SIG-M5 treated with dmso at 0.1 percent for 504 hours (cell line): Measurements from ENCODE around the gene TMSB4X.
"Not testable (repeated sequence)": the region's sequence is repeated elsewhere in the genome, so short reads cannot be mapped to it uniquely, and the experiment has no call there.

Experiments used
- DNase-seq: peaks from one replicate; lab custom pipeline; 2025; ENCODE audit not compliant: unreplicated experiment; lab: John Stamatoyannopoulos, UW

The TMSB4X gene

DNA sequence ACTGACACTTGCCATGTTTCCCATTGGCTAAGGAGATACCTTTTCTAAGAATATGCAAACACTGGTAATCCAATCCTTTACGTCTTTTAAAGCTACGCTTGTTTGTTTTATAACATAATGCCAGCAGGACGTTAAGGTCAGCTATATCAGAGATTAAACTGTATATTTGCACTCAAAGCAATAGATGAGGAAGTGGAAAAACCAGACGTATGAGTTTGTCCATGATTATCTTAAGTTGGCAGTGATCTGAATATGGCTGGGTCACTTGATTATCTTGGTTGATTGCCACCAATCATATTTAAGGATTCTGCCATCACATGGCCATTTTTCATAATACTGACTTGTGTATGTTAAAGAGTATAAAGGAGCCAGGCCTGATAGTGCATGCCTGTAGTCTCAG, 19.4 kb downstream of the TMSB4X start:
- DNase-seq, result no peak

DNA sequence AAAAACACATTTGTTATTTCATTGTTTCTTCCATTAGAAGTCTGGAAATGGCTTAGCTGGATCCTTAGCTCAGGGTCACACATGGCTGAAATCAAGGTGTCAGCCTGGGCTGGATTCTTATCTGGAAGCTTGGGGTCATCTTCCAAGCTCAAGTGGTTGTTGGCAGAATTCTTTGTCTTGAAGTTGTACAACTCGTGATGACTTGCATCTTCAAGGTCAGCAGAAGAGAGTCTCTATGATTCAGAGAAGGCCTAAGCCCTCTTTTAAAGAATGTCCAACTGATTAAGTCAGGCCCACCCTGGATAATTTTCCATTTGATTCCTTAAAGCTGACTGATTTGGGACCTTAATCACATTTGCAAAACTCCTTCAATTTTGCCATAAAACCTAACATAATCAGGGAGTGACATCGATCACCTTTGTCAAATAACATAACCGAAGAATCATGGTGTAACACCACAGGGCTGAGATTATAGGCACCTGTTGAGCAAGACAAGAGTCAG, 22.1 kb downstream of the TMSB4X start:
- DNase-seq, result no peak

DNA sequence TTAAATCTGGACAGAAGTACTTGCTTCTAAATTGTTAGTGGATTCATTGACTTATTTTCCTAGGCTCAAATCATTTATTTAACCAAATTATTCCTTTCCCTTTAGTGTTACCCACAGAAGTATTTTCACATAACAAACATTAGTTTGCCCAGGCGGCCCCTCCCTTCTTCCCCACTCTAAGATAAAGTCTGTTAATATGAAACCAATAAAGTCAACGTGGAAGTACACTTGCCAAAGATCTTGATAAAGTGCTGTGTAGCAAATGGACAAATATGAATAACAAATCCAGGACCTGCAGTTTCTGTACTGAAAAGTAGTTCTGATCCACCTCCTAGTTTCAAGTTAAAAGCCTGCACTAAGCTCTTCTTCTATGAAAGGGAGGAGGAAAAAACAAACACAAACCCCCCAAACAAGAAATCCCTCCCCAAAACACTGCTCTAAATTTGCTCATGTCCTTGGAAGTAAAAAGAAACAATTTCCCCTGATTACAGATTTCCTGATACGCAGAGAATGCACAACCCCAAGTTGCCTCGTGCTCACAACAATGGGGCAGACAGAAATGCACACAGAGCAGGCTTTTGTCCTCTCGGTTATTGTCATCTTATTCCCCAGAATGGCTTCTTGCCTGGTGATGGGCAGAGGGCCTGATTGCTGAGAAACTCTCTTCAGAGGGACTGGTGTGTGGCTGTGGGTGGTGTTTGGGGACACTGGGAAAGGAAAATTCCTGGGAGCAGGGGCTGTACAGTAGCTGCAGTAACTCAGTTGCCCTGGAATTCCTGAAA, 23.2 kb downstream of the TMSB4X start:
- no peak for DNase-seq

DNA sequence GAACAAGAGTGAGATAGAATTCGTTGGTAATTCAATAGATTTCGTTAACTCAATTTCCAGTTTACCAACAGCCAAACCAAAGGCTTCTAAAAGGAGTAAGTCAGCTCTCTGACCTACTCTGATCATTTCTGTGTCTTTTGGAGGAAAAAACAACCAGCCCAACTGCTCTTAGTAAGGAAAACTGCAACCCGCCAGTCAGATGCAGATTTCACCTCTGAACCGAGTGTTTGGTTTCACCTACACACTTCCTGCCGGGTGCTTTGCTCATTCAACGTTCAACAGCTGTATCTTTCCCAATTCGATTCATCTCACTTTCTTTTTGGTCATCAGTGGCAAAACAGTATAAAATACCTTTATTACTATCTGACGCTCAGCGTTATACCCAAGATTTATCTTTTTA, 24.5 kb downstream of the TMSB4X start:
- no peak for DNase-seq

DNA sequence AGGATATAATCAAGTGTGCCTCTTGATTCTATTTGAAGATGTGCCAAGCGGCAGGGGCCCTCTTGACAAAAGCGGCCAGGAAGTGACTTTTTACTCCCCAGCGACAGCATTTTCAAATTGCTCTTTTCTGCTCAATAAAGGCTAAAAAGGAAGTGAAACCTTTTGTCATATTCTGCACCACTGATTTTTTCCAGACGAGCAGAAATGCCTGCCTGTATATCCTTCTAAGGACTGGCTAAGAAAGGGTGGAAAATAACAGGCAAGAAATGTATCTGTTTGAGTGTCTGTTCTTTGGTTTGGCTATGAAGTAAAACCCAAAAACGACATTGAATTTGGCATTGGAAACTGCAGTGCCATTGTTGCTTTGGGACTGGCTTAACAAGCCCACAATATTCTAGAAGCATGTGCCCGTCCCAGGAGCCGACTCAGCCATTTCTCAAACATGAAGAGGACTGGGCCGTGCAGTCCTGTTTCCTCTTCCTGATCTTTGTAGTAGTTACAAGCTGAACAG, 25.4 kb downstream of the TMSB4X start:
- peak; percentile 71 for DNase-seq

DNA sequence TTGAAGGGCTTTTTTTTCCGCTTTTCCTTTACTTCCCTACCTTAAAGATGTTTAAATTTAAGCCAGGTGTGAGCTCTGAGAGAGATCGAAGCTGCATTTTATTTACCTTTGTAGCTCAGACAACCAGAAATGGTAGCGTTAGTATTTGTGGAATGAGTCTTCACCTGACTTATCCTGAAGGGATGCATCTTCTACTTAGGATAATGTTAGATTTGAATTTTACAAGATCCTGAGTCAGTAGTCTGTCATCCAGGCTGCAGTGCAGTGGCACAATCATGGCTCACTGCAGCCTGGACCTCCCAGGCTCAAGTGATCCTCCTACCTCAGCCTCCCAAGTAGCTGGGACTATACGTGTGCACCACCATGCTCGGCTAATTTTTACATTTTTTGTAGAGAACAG, 26.2 kb downstream of the TMSB4X start:
- DNase-seq, result no peak

DNA sequence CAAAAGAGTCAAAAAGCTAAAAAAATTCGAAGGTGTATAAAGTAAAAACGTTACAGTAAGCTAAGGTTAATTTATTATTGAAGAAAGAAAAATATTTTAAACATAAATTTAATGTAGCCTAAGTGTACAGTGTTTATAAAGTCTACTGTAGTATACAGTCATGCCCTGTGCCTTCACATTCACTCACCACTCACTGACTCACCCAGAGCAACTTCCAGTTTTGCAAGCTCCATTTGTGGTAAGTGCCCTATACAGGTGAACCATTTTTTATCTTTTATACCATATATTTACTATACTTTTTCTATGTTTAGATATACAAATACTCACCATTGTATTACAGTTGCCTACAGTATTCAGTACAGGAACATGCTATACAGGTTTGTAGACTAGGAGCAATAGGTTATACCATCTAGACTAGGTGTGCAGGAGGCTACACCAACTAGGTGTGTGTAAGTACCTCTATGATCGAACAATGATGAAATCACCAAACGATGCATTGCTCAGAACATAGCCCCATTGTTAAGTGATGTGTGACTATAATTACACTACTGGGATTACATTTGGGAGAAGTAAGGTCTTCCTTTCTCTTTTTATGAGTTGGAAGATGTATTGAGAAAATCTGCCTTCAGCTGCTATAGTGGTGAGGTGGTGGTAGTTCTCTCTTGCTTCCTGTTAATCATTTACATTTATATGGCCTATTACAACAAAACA, 27.2 kb downstream of the TMSB4X start:
- peak; percentile 33 for DNase-seq

DNA sequence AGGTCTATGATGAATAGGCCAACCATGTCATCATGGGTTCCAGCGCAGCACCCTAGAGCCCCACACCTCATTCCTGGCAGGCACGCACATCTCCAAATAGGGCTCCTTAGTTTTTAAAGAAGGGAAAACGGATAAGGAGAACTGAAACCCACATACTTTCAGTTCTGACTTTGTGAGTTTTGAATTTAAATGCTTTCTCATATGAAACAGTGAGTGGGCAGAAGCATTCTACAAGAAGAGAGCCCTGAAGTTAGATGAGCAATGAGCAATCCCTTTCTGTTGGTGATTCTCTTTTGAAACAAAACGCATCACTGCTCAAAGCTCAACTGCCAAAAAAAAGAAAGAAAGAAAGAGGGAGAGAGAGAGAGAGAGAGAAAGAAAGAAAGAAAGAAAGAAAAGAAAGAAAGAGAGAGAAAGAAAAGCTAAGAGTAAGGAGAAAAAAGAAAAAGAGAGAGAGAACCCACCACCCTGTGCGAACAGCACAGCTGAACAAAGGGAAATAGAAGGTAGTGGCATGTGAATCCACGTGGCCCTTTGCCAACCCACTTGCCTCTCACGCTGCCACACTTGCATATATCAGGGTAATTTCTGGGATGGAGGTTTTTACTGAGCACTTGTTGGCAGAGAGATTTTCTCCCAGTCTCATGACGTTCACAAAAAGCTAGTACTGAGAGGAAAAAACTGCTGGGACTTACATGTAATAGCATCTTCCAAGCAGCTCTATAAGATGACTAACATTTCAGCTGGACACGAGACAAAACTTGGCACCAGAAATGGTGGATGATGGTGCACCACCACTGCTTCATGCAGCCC, 31.0 kb downstream of the TMSB4X start:
- peak; percentile 76 for DNase-seq

DNA sequence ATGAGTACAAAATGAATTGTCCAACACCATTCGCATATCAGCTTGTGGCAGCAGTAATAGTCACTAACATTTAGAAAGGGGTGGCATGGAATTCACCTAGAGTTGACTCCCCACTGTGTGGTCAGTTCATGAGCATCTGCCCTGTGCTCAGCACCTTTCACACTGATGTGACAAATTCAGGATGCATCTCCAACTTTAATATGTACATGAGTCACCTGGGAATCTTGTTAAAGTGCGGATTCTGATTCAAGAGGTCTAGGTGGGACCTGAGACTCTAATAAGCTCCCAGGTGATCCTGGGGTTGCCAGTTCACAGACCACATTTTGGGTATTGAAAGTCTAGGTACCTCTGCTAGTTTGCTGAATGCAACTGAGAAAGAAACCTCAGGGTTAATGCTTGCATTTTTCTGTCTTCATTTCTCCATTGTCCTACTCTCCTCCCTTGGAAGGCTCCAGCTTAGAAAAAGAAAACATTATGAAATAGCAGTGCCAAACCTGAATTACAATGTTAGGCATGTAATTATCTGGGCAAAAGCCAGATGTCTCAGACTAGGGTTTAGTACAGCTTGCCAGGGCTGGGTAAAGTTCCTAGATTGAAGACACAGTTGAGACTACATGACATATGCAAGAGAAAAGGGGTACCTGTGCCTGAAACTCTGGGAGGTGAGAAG, 32.7 kb downstream of the TMSB4X start:
- no peak for DNase-seq

DNA sequence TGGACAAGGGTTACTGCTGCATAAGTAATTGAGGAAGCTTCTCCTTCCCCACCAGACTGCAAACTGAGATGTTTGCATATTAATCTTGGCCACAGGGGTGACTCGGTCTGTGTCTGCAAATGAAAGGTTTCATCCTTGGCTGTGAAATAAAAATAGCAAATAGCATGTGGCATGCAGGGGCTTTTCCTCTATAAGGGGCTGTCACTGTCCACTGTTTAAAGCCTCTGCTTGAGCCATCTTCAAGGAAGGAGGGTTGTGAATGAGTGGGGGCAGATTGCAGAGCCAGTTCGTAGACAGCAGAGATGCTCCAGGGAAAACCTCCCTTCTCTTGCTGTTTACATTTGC, 33.3 kb downstream of the TMSB4X start:
- peak; percentile 45 for DNase-seq

DNA sequence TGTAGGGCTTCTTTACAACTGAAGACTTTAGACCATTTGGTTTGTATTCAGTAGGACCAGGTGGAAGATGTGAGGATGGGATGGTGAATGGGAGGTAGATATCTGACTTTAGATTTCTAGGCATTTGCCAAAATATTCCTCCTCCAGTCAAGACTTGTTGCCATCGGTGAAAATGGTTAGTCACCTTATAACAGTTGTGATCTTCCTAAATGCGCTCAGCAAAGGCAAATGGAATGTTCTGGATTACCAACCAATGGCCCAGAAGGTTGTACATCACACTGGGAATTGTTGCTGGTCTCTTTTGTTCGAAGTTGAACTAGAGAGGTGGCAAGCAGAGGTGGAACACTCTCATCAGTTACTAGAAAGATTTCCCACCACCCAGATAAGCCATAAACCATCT, 33.9 kb downstream of the TMSB4X start:
- DNase-seq, result no peak

DNA sequence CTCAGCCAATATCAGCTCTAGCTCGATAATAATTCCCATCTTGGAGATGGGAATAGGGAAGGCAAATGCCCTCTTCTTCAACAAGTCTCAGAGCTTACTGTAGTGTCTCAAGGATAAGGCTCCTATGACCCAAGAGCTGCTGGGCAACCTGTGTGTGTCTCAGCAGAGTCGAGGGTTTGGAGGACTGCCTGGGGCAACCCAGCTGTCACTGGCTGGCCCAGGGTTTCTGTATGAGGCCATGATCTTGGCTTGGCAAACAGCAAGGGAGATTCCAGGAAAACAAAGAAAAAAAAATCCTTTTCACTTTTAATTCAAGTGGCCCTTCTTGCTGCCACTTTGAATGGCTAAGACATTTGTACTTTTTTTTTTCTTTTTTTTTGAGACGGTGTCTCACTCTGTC, 34.4 kb downstream of the TMSB4X start:
- DNase-seq, result no peak

DNA sequence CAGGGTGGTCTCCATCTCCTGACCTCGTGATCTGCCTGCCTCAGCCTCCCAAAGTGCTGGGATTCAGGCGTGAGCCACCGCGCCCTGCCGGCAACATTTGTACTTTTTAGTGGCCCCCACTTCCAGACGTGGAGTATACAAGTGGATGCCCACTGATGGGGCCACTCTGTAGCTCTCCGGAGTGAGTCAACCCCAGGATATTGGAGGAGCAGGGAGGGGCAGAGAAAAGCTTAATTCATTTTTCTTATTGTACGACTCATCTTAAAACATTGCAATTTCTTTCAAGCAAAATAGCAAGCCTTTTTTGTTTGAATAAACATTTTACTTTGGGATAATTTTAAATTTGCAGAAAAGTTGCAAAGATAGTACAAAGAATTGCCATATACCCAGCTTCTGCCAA, 34.9 kb downstream of the TMSB4X start:
- DNase-seq, result no peak

DNA sequence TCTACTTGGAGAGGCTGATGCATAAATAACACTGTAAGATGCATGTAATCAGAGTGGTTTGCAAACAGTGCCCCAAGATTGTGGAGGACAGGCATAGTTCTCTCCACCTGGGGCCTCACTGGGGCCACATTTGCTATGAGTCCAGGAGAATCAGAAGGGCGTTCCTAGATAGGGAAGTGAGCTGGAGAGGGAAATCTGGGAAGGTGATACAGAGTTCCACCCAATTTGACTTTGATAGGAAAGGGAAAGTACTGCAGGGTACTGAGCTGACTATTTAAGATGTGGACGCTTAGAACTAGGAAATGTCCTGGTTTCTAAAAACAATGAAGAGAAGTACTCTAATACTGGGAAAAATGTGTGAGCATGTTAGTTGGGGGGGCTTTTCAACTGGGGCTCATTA, 35.6 kb downstream of the TMSB4X start:
- no peak for DNase-seq

DNA sequence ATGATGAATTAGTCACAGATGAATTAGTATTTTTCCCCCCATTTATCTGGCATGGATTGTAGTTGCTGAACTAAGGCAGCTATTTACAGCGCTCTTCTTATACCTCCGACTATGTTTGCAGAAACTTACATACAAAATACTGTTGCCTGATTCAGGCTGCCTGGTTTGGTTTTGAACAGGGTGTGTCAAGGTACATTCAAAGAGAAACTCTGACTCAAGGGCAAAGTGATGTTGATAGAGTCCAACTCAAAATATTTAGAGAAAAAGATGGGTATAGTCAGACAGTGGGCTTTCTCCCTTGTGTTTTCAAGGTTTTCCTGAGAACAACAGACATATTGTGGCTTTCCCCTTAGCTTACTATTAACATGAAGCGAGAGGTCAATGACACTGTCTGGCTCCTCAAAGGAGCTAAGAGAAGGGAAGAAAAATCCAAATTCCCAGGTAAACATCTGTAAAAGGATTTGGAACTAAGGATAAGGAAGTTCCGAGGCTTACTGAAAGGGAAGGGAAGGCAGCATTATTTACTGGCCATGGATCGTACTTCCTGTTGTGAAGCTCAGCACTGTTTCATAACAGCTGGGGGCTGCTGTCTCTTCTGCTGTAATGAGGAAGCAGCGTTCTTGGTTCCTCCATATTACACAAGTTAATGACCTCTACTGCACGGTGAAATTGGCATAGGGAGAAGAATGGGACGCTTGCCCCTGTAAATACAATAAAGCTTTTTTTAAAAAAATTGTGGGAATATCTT, 38.6 kb downstream of the TMSB4X start:
- peak; percentile 86 for DNase-seq

DNA sequence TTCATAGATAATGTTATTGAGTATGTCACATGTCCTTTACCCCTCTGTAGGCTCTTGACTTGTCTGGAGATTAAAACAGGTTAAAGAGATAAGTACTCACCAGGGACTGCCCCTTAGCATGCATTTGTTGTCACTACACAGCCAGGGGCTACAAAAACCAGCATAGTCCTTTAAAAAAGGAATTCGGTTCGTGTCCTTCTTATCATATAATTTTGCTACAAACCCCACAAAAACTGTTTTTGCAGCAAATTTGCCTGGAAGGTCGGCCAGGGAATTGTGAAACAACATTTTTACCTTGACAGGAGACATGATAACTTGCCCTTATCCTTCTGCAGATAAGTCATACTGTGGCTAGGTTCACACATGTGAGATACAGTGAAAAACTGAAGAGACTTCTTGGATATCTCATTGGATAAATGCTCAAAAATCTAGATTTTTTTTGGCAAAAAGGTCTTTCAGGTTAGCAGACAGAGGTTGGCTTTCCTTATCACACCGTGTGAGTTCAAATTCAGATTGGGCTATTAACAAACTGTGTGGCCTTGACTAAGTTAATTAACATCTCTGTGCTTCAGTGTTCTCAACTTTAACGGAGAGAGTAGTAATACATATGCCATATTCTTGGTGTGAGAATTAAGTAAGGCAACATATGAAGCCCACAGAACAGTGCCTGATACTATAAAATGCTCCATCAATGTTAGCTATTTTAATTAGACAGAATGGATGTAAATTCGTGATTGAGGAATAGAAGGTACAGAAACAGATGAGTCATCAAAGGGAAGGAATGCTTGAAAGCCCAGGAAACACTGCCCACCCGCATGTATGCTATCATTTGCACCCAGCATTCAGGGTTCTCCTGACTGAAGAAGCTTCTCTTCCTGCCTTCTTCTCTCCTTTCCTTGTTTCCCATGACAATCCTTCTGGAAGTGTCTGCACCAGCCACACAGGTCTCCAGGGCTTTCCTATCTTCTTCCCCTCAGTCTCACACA, 39.5 kb downstream of the TMSB4X start:
- DNase-seq, result no peak

DNA sequence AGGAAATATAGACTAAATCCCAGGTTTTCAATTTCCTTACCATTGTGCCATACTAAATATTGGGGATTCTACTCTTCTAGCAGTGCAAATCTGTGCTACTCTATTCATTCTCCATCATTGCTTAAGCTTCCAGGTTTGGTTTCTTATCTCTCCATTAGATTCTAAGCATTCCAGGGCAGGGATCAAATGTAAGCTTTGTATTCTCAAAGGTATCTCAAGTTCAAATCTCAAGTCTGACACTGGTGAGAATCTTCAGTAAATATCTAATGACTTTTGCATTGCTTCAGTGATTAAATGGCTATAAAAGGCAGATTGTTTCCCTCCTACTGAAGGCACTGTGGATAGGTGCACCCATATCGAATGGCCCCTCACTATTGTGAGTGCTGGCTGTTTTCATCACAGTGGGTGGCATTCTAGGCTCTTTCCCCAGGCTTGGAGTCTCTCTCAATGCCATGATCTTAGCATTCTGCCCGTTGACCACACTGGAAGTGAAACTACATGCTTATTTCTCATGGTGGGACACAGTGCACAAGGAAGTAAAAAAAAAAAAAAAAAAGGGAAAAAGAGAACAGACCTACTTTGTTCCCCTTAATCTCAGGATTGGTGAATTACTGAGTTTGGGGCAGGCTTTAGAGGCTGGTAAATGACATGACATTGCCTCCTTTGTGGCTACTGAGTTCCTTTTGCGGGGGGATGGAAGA, 40.8 kb downstream of the TMSB4X start:
- DNase-seq, result peak; percentile 75

DNA sequence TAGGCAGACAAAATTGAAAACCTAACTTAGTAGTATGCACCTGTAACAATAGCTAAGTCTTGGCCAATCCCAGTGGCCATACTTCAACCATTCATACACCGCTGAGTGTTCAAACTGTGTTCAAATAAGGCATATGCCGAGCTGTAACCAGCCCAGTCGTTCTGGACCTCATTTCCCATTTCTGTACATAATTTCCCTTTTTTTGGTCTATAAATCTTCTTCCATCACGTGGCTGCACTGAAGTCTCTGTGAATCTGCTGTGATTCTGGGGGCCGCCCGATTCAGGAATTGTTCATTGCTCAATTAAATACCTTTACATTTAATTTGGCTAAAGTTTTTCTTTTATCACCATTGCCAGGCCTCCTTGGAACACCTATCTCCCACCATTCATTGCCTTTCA, 41.8 kb downstream of the TMSB4X start:
- not testable (repeated sequence) for DNase-seq
